Ishikawa (cell line): Measurements from ENCODE around the gene KCTD11.

Experiments used
- CEBPB ChIP-seq: IDR thresholded peaks from 2 replicates; pipeline ENCODE4 v1.6.1; 2012
- CREB1 ChIP-seq: IDR thresholded peaks from 2 replicates; pipeline ENCODE4 v1.6.1; 2012; ENCODE audit warnings: low read depth
- EGR1 ChIP-seq: IDR thresholded peaks from 2 replicates; pipeline ENCODE4 v1.6.1; 2012
- EP300 ChIP-seq: IDR thresholded peaks from 2 replicates; pipeline ENCODE4 v1.6.1; 2012; ENCODE audit warnings: borderline replicate concordance
- RAD21 ChIP-seq: IDR thresholded peaks from 2 replicates; pipeline ENCODE4 v1.6.1; 2012; ENCODE audit warnings: low read depth
- TAF1 ChIP-seq: IDR thresholded peaks from 2 replicates; pipeline ENCODE4 v1.6.1; 2012; ENCODE audit warnings: low read depth, mild to moderate bottlenecking
- TCF12 ChIP-seq: IDR thresholded peaks from 2 replicates; pipeline ENCODE4 v1.6.1; 2012; ENCODE audit warnings: low read depth
- TEAD4 ChIP-seq: IDR thresholded peaks from 2 replicates; pipeline ENCODE4 v1.6.1; 2012
- USF1 ChIP-seq: IDR thresholded peaks from 2 replicates; pipeline ENCODE4 v1.6.1; 2012
- YY1 ChIP-seq: IDR thresholded peaks from 2 replicates; pipeline ENCODE4 v1.6.1; 2012; ENCODE audit warnings: low read depth
- TF ChIP-seq, protein P1 (sequence below): IDR thresholded peaks from 2 replicates; pipeline ENCODE4 v1.6.1; 2012; ENCODE audit warnings: low read depth, mild to moderate bottlenecking
- TF ChIP-seq, protein P2 (sequence below): IDR thresholded peaks from 2 replicates; pipeline ENCODE4 v1.6.1; 2012

GRCh38 chr17:7312432-7313087 is 39.4 kb upstream of the KCTD11 start:
- TF ChIP-seq YY1 (no peak), RAD21 (no peak), EGR1 (no peak), TAF1 (no peak), CEBPB (no peak), TCF12 (no peak), TEAD4 (no peak), EP300 (no peak), USF1 (no peak), CREB1 (no peak)
- TF ChIP-seq, protein P1, sequence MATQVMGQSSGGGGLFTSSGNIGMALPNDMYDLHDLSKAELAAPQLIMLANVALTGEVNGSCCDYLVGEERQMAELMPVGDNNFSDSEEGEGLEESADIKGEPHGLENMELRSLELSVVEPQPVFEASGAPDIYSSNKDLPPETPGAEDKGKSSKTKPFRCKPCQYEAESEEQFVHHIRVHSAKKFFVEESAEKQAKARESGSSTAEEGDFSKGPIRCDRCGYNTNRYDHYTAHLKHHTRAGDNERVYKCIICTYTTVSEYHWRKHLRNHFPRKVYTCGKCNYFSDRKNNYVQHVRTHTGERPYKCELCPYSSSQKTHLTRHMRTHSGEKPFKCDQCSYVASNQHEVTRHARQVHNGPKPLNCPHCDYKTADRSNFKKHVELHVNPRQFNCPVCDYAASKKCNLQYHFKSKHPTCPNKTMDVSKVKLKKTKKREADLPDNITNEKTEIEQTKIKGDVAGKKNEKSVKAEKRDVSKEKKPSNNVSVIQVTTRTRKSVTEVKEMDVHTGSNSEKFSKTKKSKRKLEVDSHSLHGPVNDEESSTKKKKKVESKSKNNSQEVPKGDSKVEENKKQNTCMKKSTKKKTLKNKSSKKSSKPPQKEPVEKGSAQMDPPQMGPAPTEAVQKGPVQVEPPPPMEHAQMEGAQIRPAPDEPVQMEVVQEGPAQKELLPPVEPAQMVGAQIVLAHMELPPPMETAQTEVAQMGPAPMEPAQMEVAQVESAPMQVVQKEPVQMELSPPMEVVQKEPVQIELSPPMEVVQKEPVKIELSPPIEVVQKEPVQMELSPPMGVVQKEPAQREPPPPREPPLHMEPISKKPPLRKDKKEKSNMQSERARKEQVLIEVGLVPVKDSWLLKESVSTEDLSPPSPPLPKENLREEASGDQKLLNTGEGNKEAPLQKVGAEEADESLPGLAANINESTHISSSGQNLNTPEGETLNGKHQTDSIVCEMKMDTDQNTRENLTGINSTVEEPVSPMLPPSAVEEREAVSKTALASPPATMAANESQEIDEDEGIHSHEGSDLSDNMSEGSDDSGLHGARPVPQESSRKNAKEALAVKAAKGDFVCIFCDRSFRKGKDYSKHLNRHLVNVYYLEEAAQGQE, result no peak
- TF ChIP-seq, protein P2, sequence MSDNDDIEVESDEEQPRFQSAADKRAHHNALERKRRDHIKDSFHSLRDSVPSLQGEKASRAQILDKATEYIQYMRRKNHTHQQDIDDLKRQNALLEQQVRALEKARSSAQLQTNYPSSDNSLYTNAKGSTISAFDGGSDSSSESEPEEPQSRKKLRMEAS, result no peak
